ENCODE measurements around the gene ARHGAP15.

ARHGAP15 gene

GRCh38 chr2:143702931-143703330 lies 573.7 kb downstream of the ARHGAP15 start:
- no peak for DNase-seq

GRCh38 chr2:143704451-143705106 lies 575.4 kb downstream of the ARHGAP15 start:
- DNase-seq, result no peak

- no peak for DNase-seq
These were observed 576.0 kb downstream of the ARHGAP15 start for GRCh38 chr2:143705108-143705707.

GRCh38 chr2:143706354-143706753 lies 577.1 kb downstream of the ARHGAP15 start:
- DNase-seq, result no peak

GRCh38 chr2:143708682-143709081 lies 579.5 kb downstream of the ARHGAP15 start:
- DNase-seq, result no peak

GRCh38 chr2:143710196-143710595 lies 581.0 kb downstream of the ARHGAP15 start:
- no peak for DNase-seq

- DNase-seq, result no peak
These were observed 581.7 kb downstream of the ARHGAP15 start for GRCh38 chr2:143710879-143711278.

- no peak for DNase-seq
These were observed 587.3 kb downstream of the ARHGAP15 start for GRCh38 chr2:143716522-143716921.

- no peak for DNase-seq
These were observed 587.8 kb downstream of the ARHGAP15 start for GRCh38 chr2:143717053-143717452.

GRCh38 chr2:143717536-143718168 lies 588.4 kb downstream of the ARHGAP15 start:
- DNase-seq, result no peak

GRCh38 chr2:143718745-143719144 lies 589.5 kb downstream of the ARHGAP15 start:
- DNase-seq, result no peak

- DNase-seq, result no peak
These were observed 590.2 kb downstream of the ARHGAP15 start for GRCh38 chr2:143719406-143719805.

GRCh38 chr2:143720095-143720664 lies 591.0 kb downstream of the ARHGAP15 start:
- DNase-seq, result peak; percentile 28

GRCh38 chr2:143725400-143725799 lies 596.2 kb downstream of the ARHGAP15 start:
- no peak for DNase-seq

- no peak for DNase-seq
These were observed 597.1 kb downstream of the ARHGAP15 start for GRCh38 chr2:143726151-143726845.

GRCh38 chr2:143728498-143728897 lies 599.3 kb downstream of the ARHGAP15 start:
- DNase-seq, result no peak

GRCh38 chr2:143729296-143729814 lies 600.1 kb downstream of the ARHGAP15 start:
- DNase-seq, result no peak

GRCh38 chr2:143730155-143730952 lies 601.1 kb downstream of the ARHGAP15 start:
- no peak for DNase-seq

- DNase-seq, result no peak
These were observed 601.7 kb downstream of the ARHGAP15 start for GRCh38 chr2:143730953-143731260.

GRCh38 chr2:143732076-143732475 lies 602.9 kb downstream of the ARHGAP15 start:
- DNase-seq, result no peak

GRCh38 chr2:143732871-143733270 lies 603.7 kb downstream of the ARHGAP15 start:
- no peak for DNase-seq

GRCh38 chr2:143734507-143734906 lies 605.3 kb downstream of the ARHGAP15 start:
- DNase-seq, result no peak
